Progenitor cell of endocrine pancreas (in vitro differentiated cells): ENCODE results near the gene LRRC4. TPM values are rescaled to one million over a fixed set of nuclear protein-coding genes. Genes with fewer than 3 reads are reported as not detected.
A peak's percentile ranks its signal among the peaks of the same experiment; 100 is the strongest.

Source experiments
- DNase-seq: peaks from one replicate; pipeline ENCODE4 v3.0.0; 2021; ENCODE audit warnings: low spot score; ENCODE audit not compliant: unreplicated experiment
- H3K27ac Mint-ChIP-seq: 2 replicates; pipeline ENCODE4 v1.8.0; 2021; ENCODE audit warnings: mild to moderate bottlenecking, moderate library complexity, mixed read lengths
- H3K27me3 Mint-ChIP-seq: 2 replicates; pipeline ENCODE4 v1.8.0; 2021; ENCODE audit warnings: mixed read lengths
- H3K36me3 Mint-ChIP-seq: 2 replicates; pipeline ENCODE4 v1.8.0; 2022; ENCODE audit warnings: mixed read lengths; ENCODE audit not compliant: insufficient read depth
- H3K4me1 Mint-ChIP-seq: 2 replicates; pipeline ENCODE4 v1.8.0; 2021; ENCODE audit warnings: low read depth, mixed read lengths
- H3K4me3 Mint-ChIP-seq: 2 replicates; pipeline ENCODE4 v1.8.0; 2021; ENCODE audit warnings: low read depth, mild to moderate bottlenecking, moderate library complexity, mixed read lengths
- H3K9me3 Mint-ChIP-seq: 2 replicates; pipeline ENCODE4 v1.8.0; 2021; ENCODE audit warnings: low read depth, mixed read lengths
- CTCF ChIP-seq: fragments of 200-600 bp; sonication (generic); IDR thresholded peaks from one replicate; pipeline ENCODE4 v1.5.0; 2021; ENCODE audit warnings: antibody characterized with exemption, mild to moderate bottlenecking; ENCODE audit not compliant: unreplicated experiment
- long read RNA-seq: library from polyadenylated mRNA; unstranded; transcript quantifications from one replicate; pipeline ENCODE4 v2.0.0, GENCODE V29; 2020
- total RNA-seq: library from RNA; stranded (reverse); gene quantifications from 2 replicates; pipeline ENCODE4 v1.2.1, GENCODE V29; 2021

Gene LRRC4
- total RNA-seq: 15.9 and 19.4 TPM in 2 replicates
- long read RNA-seq, partial matches to known transcripts: 0 of 13 reads
- long read RNA-seq, other reads (novel, unspliced or antisense): 10 of 13 reads

- peaks cover 22% of the 10 kb centered on the region for H3K4me1 Mint-ChIP-seq
Measured at GRCh38 chr7:128030654-128031611, at the start of gene LRRC4. TSS of gene LRRC4 (minus strand) at chr7:128031437. CDS start at chr7:128030640, 797 bp downstream.

GRCh38 chr7:128080169-128080568, 48.9 kb upstream of the LRRC4 start:
- no peaks in the 10 kb centered on the region for H3K36me3 Mint-ChIP-seq
- H3K4me1 Mint-ChIP-seq: no peaks in the 10 kb centered on the region
- H3K4me3 Mint-ChIP-seq: no peak overlapping the region

More at GRCh38 chr7:128030654-128031611, at the start of gene LRRC4:
- Mint-ChIP-seq H3K27ac (peak within 1 kb of the TSS; percentile 91), H3K36me3 (peaks cover 8% of the 10 kb centered on the region), H3K4me3 (peak within 1 kb of the TSS; percentile 82), H3K9me3 (no peaks in the 10 kb centered on the region), H3K27me3 (peaks cover 9% of the 10 kb centered on the region)
- DNase-seq: peak; percentile 45
- TF ChIP-seq CTCF: peak; percentile 30

GRCh38 chr7:128078309-128078708, 47.1 kb upstream of the LRRC4 start:
- H3K4me1 Mint-ChIP-seq: no peaks in the 10 kb centered on the region
- H3K27ac Mint-ChIP-seq: no peak overlapping the region
- DNase-seq: no peak
- H3K27me3 Mint-ChIP-seq: no peaks in the 10 kb centered on the region
- H3K36me3 Mint-ChIP-seq: no peaks in the 10 kb centered on the region
- no peak for TF ChIP-seq CTCF
- H3K9me3 Mint-ChIP-seq: no peaks in the 10 kb centered on the region
- no peak overlapping the region for H3K4me3 Mint-ChIP-seq

More at GRCh38 chr7:128080169-128080568, 48.9 kb upstream of the LRRC4 start:
- no peak for TF ChIP-seq CTCF
- DNase-seq: no peak
- no peaks in the 10 kb centered on the region for H3K9me3 Mint-ChIP-seq
- H3K27me3 Mint-ChIP-seq: no peaks in the 10 kb centered on the region
- no peak overlapping the region for H3K27ac Mint-ChIP-seq

GRCh38 chr7:128076796-128077271, 45.6 kb upstream of the LRRC4 start:
- Mint-ChIP-seq H3K4me3 (no peak overlapping the region), H3K9me3 (no peaks in the 10 kb centered on the region), H3K4me1 (no peaks in the 10 kb centered on the region), H3K27ac (peak overlapping the region; percentile 73), H3K36me3 (no peaks in the 10 kb centered on the region), H3K27me3 (no peaks in the 10 kb centered on the region)
- no peak for DNase-seq
- TF ChIP-seq CTCF: no peak

GRCh38 chr7:128076196-128076795, 45.1 kb upstream of the LRRC4 start:
- Mint-ChIP-seq H3K36me3 (peaks cover 2% of the 10 kb centered on the region), H3K27ac (peak overlapping the region; percentile 73)
- TF ChIP-seq CTCF: no peak

More at GRCh38 chr7:128076196-128076795, 45.1 kb upstream of the LRRC4 start:
- no peaks in the 10 kb centered on the region for H3K27me3 Mint-ChIP-seq
- no peak overlapping the region for H3K4me3 Mint-ChIP-seq
- H3K9me3 Mint-ChIP-seq: no peaks in the 10 kb centered on the region
- no peaks in the 10 kb centered on the region for H3K4me1 Mint-ChIP-seq
- DNase-seq: no peak
